CD4-positive, alpha-beta T cell treated with Interleukin-2 at 100 ng/mL for 4 hours (primary cell): ENCODE data around the gene TCF7L1.

Experiments used
- DNase-seq: peaks from one replicate; pipeline ENCODE4 v3.0.0-alpha.2; 2020; ENCODE audit warnings: low spot score

Gene TCF7L1

GRCh38 chr2:85164145-85164569, 31.0 kb downstream of the TCF7L1 start:
- DNase-seq, result no peak

- no peak for DNase-seq
Measured at GRCh38 chr2:85165088-85165690, 32.0 kb downstream of the TCF7L1 start.

GRCh38 chr2:85166021-85166420, 32.8 kb downstream of the TCF7L1 start:
- no peak for DNase-seq

- DNase-seq, result no peak
Measured at GRCh38 chr2:85167479-85167878, 34.3 kb downstream of the TCF7L1 start.

GRCh38 chr2:85168942-85169341, 35.8 kb downstream of the TCF7L1 start:
- no peak for DNase-seq

- no peak for DNase-seq
Measured at GRCh38 chr2:85169581-85169980, 36.4 kb downstream of the TCF7L1 start.

- no peak for DNase-seq
Measured at GRCh38 chr2:85170938-85171475, 37.8 kb downstream of the TCF7L1 start.

- no peak for DNase-seq
Measured at GRCh38 chr2:85171916-85172315, 38.7 kb downstream of the TCF7L1 start.

- no peak for DNase-seq
Measured at GRCh38 chr2:85173909-85174308, 40.7 kb downstream of the TCF7L1 start.

GRCh38 chr2:85174943-85175342, 41.8 kb downstream of the TCF7L1 start:
- DNase-seq, result no peak

GRCh38 chr2:85175369-85176299, 42.4 kb downstream of the TCF7L1 start:
- DNase-seq, result no peak

- no peak for DNase-seq
Measured at GRCh38 chr2:85177031-85177824, 44.0 kb downstream of the TCF7L1 start.

GRCh38 chr2:85178154-85178553, 45.0 kb downstream of the TCF7L1 start:
- DNase-seq, result no peak

GRCh38 chr2:85178980-85179411, 45.8 kb downstream of the TCF7L1 start:
- no peak for DNase-seq

- no peak for DNase-seq
Measured at GRCh38 chr2:85179541-85179940, 46.3 kb downstream of the TCF7L1 start.

- no peak for DNase-seq
Measured at GRCh38 chr2:85180322-85181133, 47.3 kb downstream of the TCF7L1 start.

GRCh38 chr2:85181134-85181631, 48.0 kb downstream of the TCF7L1 start:
- no peak for DNase-seq

GRCh38 chr2:85181844-85182456, 48.8 kb downstream of the TCF7L1 start:
- no peak for DNase-seq

- no peak for DNase-seq
Measured at GRCh38 chr2:85183076-85183475, 49.9 kb downstream of the TCF7L1 start.

GRCh38 chr2:85183479-85183878, 50.3 kb downstream of the TCF7L1 start:
- DNase-seq, result no peak

GRCh38 chr2:85184231-85184630, 51.0 kb downstream of the TCF7L1 start:
- DNase-seq, result no peak
